HUDEP-2 (cell line): Measurements from ENCODE around the gene PCDHB2.
"Not testable (repeated sequence)": the region's sequence is repeated elsewhere in the genome, so short reads cannot be mapped to it uniquely, and the experiment has no call there.

ENCODE experiments used
- DNase-seq, 76 experiments: peaks; one replicate each; lab custom pipeline; 2025; ENCODE audit not compliant: unreplicated experiment in 76 of 76; lab: John Stamatoyannopoulos, UW

The PCDHB2 gene

DNA sequence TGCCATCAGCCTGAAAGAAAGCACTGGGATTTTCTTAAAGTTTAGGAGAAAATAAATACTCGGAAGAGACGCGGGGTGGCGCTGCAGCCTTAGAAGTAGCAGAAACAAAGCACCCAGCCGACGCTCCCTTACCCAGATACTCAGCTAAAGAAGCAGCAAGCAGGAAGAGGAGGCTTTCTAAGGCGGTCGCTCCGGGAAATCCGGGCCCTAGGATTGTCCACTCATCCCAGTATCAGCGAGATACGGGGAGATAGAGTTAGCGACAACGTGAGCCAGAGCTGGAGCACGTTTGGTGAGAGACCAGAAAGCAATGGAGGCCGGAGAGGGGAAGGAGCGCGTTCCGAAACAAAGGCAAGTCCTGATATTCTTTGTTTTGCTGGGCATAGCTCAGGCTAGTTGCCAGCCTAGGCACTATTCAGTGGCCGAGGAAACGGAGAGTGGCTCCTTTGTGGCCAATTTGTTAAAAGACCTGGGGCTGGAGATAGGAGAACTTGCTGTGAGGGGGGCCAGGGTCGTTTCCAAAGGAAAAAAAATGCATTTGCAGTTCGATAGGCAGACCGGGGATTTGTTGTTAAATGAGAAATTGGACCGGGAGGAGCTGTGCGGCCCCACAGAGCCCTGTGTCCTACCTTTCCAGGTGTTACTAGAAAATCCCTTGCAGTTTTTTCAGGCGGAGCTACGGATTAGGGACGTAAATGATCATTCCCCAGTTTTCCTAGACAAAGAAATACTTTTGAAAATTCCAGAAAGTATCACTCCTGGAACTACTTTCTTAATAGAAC, at the start of gene PCDHB2:
TSS of gene PCDHB2 (plus strand) at position 135 of the 782 bp plus-strand sequence. CDS start at position 311, 176 bp downstream.
- no peak for DNase-seq

DNA sequence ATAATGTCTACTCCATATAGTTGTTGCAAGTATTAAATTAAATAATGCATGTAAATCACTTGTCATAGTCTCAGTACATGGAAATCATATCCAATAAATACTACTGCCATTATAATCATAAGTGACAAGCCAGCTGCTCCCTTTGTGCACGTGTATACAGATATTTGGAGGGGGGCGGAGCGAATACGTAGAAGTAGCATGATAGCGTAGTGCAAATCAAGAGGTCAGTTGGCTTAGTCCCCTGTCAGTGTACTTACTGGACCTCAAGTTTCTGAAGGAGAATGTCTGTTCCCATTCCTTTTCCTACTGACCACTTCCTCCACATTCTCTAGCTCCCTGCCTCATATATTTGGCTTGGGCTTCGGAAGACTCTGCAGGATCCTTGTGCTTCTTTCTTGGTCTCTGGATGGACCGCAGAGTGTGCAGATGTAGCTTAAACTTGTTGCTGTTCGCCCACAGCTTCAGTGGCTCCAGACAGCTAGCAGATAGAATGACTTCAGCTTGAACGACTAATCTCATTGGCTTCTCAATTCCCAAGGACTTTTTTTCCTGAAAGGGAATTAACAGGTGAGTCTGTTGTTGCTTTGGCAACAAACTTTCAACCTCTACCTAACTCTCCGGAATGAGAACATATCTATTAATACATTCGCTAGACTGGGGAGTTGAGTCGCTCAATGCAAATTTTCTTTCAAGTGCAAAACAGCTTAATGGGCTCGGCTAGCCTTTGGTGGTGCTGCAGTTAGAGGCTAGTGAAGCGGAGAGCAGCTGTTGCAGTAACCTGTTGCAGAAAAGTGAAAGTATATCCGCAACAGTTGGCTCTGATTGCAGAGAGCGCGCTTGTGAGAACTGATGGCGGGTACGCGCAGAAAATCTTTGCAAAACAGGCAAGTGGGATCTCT, 43.5 kb upstream of the PCDHB2 start, which contains the start of gene PCDHB1:
TSS of gene PCDHB1 (plus strand) at position 753 of the 899 bp plus-strand sequence. CDS start at position 850, 97 bp downstream.
- DNase-seq, result no peak

DNA sequence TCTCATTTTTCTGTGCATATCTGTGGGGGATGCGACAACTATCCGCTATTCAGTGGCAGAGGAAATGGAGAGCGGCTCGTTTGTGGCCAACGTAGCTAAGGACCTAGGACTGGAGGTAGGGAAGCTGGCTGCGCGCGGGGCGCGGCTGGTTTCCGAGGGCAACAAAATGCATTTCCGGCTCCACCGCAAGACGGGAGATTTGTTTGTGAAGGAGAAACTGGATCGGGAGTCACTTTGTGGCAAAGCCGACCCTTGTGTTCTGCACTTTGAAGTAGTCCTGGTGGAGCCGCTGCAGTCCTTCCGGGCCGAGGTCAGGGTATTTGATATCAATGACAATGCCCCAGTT, 42.9 kb upstream of the PCDHB2 start:
- no peak for DNase-seq

- no peak for DNase-seq
Observed at GRCh38 chr5:141077826-141078225, 16.6 kb upstream of the PCDHB2 start.

DNA sequence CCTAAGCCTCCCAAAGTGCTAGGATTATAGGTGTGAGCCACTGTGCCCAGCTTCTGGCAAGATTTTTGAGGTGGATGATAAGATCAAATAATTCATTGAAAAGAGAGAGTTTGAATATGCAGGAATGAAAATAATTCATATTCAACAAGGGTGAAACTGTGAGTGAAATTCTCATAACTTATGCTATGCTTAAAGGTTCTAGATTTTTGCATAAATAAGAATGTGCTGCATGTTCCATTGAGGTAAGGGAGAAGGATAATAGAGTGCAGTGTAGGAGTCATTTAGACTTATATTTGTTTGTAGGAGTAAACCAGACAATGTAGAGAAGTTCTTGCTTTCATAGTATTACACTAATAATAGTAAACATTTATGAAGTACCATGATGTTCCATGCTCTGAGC, 12.2 kb upstream of the PCDHB2 start:
- DNase-seq, result no peak

DNA sequence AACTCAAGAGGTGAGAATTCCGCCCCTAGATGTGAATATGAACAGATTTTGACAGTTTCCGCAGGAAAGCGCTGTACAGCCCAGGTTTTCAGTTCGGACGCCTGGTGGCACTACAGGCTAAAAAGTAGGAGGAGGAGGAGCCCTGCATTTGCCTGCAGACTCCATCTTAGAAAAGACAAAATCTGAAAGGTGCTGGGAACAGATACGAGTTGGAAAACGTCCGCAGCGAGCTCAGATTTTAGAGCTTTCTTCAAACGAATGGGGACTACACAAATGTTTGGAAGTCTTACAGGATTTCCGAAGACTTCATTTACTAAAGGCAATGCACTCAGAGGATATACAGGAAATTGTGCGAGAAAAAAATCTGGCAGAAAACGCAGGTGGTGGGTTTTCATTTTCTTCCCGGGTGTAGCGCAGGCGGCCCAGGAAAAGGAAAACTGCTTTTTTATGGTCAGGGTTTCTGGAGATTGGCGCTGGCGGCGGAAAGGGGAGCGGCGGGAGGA, 9.9 kb upstream of the PCDHB2 start:
- peak in 9 of 76 experiments; percentile 0 to 19 (median 6) for DNase-seq

DNA sequence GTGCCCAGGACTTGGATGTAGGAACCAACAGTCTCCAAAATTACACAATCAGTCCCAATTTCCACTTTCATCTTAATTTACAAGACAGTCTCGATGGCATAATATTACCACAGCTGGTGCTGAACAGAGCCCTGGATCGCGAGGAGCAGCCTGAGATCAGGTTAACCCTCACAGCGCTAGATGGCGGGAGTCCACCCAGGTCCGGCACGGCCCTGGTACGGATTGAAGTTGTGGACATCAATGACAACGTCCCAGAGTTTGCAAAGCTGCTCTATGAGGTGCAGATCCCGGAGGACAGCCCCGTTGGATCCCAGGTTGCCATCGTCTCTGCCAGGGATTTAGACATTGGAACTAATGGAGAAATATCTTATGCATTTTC, 837 bp downstream of the PCDHB2 start:
- DNase-seq, result no peak

DNA sequence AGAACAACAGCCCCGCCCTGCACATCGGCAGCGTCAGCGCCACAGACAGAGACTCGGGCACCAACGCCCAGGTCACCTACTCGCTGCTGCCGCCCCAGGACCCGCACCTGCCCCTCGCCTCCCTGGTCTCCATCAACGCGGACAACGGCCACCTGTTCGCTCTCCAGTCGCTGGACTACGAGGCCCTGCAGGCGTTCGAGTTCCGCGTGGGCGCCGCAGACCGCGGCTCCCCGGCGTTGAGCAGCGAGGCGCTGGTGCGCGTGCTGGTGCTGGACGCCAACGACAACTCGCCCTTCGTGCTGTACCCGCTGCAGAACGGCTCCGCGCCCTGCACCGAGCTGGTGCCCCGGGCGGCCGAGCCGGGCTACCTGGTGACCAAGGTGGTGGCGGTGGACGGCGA, 1.8 kb downstream of the PCDHB2 start:
- not testable (repeated sequence) for DNase-seq

- DNase-seq, result not testable (repeated sequence)
Observed at GRCh38 chr5:141096586-141096985, 2.2 kb downstream of the PCDHB2 start.

- DNase-seq, result peak in 6 of 76 experiments; percentile 1 to 14 (median 7)
Observed at GRCh38 chr5:141100243-141100805, 5.9 kb downstream of the PCDHB2 start, which contains the start of gene PCDHB3. Gene PCDHB3, plus strand, starts transcription at chr5:141100473. Its CDS starts 177 bp downstream, at chr5:141100650.

- no peak for DNase-seq
Observed at GRCh38 chr5:141101059-141101458, 6.6 kb downstream of the PCDHB2 start.

DNA sequence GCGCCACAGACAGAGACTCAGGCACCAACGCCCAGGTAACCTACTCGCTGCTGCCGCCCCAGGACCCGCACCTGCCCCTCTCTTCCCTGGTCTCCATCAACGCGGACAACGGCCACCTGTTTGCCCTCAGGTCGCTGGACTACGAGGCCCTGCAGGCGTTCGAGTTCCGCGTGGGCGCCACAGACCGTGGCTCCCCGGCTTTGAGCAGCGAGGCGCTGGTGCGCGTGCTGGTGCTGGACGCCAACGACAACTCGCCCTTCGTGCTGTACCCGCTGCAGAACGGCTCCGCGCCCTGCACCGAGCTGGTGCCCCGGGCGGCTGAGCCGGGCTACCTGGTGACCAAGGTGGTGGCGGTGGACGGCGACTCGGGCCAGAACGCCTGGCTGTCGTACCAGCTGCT, 7.7 kb downstream of the PCDHB2 start:
- not testable (repeated sequence) for DNase-seq

DNA sequence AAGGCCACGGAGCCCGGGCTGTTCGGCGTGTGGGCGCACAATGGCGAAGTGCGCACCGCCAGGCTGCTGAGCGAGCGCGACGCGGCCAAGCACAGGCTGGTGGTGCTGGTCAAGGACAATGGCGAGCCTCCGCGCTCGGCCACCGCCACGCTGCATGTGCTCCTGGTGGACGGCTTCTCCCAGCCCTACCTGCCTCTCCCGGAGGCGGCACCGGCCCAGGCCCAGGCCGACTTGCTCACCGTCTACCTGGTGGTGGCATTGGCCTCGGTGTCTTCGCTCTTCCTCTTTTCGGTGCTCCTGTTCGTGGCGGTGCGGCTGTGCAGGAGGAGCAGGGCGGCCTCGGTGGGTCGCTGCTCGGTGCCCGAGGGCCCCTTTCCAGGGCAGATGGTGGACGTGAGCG, 8.1 kb downstream of the PCDHB2 start:
- DNase-seq, result not testable (repeated sequence)

DNA sequence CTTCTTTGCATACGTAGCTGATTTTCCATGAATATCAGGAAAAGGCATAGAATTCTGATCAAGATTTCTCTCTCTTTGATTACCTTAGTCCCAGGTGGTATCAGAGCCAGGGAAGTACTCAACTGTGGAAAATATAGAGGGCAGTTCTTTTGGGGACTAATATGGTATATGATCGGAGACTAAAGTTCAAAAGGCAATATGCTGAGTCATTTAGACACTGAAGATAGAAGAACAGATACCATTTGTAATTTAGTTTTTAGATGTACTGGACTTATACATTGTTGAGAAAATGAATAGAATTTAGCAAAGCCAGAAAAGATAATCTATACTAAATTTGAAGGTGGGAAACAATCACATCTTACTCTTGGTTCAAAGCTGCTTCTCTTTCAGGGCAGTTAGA, 10.9 kb downstream of the PCDHB2 start:
- DNase-seq, result no peak

DNA sequence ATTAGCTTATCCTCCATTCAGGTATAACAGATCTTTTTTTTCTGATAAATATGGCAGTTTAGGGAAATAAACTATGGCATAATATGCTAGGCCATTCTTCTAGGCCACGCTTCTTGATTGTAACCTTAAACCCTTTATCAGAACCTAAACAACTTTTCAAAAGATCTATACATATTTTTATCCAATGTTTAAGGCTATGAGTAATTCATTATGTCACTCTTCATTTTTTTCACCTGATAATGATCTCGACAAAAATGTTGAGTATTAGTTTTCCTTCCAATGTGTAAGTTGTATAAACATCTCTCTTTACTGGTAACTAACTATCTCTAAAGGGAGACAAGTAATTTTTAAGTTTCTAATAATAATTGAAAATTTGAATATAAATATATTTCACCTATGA, 24.8 kb downstream of the PCDHB2 start:
- no peak for DNase-seq

- peak in 1 of 76 experiments; percentile 7 for DNase-seq
Observed at GRCh38 chr5:141121563-141121962, 27.1 kb downstream of the PCDHB2 start, which contains the start of gene PCDHB4. Gene PCDHB4, plus strand, starts transcription at chr5:141121818. Its CDS starts 181 bp downstream, at chr5:141121999.

DNA sequence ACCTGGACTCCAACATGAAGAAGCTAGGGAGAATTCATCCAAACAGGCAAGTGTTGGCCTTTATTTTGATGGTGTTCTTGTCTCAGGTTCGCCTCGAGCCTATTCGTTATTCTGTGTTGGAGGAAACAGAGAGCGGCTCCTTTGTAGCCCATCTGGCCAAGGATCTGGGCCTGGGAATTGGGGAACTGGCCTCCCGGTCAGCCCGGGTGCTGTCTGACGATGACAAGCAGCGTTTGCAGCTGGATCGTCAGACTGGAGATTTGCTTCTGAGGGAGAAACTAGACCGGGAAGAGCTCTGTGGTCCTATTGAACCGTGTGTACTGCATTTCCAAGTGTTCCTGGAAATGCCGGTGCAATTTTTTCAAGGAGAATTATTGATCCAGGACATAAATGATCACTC, 27.6 kb downstream of the PCDHB2 start:
- DNase-seq, result no peak

DNA sequence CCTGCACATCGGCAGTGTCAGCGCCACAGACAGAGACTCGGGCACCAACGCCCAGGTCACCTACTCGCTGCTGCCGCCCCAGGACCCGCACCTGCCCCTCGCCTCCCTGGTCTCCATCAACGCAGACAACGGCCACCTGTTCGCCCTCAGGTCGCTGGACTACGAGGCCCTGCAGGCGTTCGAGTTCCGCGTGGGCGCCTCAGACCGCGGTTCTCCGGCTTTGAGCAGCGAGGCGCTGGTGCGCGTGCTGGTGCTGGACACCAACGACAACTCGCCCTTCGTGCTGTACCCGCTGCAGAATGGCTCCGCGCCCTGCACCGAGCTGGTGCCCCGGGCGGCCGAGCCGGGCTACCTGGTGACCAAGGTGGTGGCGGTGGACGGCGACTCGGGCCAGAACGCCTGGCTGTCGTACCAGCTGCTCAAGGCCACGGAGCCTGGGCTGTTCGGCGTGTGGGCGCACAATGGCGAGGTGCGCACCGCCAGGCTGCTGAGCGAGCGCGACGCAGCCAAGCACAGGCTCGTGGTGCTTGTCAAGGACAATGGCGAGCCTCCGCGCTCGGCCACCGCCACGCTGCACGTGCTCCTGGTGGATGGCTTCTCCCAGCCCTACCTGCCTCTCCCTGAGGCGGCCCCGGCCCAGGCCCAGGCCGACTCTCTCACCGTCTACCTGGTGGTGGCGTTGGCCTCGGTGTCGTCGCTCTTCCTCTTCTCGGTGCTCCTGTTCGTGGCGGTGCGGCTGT, 29.2 kb downstream of the PCDHB2 start:
- not testable (repeated sequence) for DNase-seq

- no peak for DNase-seq
Observed at GRCh38 chr5:141127305-141127704, 32.9 kb downstream of the PCDHB2 start.
